Fibroblast of skin of right quadriceps (primary cell): ENCODE data around the gene PMF1.
"Not testable (repeated sequence)": the region's sequence is repeated elsewhere in the genome, so short reads cannot be mapped to it uniquely, and the experiment has no call there.

Source experiments
- DNase-seq: peaks from one replicate; pipeline ENCODE4 v3.0.0-alpha.2; 2013

The PMF1 gene

DNA sequence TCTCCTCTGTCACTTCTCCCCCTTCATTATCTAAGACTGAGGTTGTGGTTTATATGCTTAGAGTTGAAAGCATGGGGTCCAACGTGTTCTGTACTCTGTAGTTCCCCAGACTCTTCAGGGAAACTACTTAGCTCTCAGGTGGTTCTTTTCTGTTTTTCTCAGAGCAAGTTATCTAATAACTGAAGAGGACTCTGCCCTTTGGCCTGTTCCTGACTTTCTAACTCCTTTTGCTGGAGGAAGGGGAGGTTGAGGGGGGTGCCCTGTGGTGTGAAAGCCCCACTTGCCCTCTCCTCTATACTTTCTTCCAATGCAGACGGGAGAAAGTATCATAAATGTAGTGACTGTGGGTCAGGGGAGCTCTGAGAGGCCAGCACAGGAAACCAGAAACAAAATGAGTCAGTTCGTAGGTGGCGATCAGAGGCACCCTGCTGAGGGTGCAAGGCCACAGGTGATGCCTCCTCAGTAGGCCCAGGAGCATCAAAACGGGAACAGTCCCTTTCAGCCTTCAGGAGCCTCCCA, 13.9 kb upstream of the PMF1 start:
- no peak for DNase-seq

DNA sequence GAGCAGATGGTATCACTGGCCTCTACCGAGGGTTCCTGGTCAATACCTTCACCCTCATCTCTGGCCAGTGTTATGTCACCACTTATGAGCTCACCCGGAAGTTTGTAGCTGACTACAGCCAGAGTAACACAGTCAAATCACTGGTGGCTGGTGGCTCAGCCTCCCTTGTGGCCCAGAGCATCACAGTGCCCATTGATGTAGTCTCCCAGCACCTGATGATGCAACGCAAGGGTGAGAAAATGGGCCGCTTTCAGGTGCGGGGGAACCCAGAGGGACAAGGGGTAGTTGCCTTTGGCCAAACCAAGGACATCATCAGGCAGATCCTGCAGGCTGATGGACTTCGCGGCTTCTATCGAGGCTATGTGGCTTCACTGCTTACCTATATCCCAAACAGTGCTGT, 12.8 kb upstream of the PMF1 start:
- DNase-seq: no peak

DNA sequence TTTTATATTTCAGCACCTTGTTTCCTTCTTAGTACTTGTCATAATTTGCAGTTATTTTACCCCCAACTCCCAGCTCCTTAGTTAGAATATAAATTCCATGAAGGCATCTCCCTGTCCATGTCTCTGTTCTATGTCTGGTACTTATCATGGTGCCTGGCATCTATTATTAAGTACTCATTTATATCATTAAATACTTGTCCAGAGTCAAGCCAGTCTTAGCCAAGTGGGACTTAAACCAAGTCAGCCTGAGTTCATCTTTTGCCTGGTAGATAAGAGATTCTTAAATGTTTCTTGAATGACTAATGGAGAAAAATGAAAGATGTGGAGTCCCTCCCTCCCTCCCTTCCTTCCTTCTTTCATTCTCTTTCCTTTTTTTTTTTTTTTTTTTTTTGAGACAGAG, 9.5 kb upstream of the PMF1 start:
- peak; percentile 35 for DNase-seq

DNA sequence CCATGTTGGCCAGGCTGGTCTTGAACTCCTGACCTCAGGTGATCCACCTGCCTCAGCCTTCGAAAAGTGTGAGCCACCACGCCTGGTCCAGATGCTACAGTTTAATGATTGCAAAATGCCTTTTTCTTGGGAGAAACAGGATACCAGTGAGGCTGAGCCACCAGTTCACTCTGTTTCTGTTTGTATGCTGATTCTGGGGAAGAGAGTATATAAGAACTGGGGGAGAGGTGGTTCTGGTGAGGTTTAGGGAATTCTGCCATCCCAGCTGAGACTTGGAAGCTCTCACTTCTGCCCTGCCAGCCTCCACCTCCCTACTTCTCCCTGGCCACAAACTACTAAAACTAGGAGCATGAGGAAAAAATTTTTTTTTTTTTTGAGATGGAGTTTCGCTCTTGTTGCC, 8.1 kb upstream of the PMF1 start:
- DNase-seq: no peak

- no peak for DNase-seq
These were observed 1.6 kb upstream of the PMF1 start for GRCh38 chr1:156211243-156211642.

DNA sequence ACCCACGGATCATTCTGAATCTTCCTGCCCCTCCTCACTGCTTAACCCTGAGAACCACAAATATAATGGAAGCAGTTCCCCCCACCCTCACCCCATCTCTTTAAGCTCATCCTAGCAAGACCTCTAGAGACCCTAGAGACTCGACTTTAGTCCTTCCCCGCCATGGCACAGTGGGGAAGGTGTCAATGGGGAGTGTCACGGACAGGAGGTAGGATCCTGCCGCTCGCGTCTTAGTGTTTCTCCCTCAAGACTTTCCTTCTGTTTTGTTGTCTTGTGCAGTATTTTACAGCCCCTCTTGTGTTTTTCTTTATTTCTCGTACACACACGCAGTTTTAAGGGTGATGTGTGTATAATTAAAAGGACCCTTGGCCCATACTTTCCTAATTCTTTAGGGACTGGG, 677 bp upstream of the PMF1 start:
- DNase-seq: no peak

DNA sequence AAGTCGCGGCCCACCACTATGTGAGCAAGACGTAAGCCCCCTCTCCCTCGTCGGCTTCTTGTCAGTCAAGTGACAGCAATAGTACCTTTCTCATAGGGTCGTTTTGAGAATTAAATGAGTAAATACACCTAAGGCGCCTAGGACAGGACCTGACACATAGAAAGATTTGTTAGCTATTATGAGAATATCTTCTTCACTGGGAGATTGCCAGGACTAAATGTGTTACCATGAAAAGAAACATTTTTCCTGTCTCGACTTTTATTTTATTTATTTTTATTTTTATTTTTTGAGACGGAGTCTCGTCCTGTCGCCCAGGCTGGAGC, 798 bp downstream of the PMF1 start:
- DNase-seq: no peak

GRCh38 chr1:156214024-156214748, 1.4 kb downstream of the PMF1 start:
- peak; percentile 54 for DNase-seq

- DNase-seq: not testable (repeated sequence)
These were observed 3.7 kb downstream of the PMF1 start for GRCh38 chr1:156216361-156217086.

- DNase-seq: no peak
These were observed 5.1 kb downstream of the PMF1 start for GRCh38 chr1:156217871-156218270.

DNA sequence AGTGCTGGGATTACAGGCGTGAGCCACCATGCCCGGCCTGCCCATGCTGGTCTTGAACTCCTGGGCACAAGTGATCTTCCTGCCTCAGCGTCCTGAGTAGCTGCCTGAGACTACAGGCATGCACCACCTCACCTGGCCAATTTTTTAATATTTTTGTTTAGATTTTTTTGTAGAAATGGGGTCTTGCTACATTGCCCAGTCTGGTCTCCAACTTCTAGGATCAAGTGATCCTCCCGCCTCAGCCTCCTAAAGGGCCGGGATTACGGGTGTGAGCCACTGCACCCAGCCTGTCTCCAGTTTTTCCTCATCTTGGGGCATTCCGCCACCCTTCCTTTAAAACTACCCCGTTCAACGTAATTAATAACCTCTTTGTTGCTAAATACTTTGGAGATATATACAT, 7.4 kb downstream of the PMF1 start:
- no peak for DNase-seq

GRCh38 chr1:156221986-156222692, 9.3 kb downstream of the PMF1 start:
- no peak for DNase-seq

DNA sequence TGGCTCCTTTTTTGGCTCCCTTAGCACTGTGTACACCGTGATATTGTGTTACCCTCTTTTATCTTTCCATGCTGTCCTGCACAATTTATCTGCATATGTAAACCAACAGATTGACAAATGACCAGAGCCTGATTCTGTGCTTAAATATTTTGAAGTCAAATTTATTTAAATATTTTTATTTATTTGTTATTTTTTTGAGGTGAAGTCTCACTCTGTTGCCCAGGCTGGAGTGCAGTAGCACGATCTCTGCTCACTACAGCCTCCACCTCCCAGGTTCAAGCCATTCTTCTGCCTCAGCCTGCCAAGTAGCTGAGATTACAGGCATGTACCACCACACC, 12.8 kb downstream of the PMF1 start:
- no peak for DNase-seq

DNA sequence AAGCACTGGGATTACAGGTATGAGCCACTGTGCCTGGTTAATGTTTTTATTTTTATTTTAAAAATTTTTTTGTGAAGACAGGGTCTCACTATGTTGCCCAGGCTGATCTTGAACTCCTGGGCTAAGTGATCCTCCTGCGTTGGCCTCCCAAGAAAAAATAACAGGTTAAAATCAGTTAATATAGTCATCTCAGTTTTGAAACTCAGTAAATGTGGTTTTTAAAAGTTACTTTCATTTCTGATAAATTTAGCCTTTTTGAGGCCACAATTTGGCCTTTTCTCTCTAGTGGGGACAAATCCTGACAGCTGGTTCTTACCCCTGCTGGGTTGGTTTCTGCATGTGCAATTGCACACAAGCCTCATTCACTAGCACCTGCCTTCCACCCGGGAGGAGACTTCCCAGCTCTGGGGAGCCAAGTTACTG, 13.3 kb downstream of the PMF1 start:
- DNase-seq: no peak

GRCh38 chr1:156226782-156227181, 14.0 kb downstream of the PMF1 start:
- no peak for DNase-seq

- no peak for DNase-seq
These were observed 15.7 kb downstream of the PMF1 start for GRCh38 chr1:156228501-156228900.

DNA sequence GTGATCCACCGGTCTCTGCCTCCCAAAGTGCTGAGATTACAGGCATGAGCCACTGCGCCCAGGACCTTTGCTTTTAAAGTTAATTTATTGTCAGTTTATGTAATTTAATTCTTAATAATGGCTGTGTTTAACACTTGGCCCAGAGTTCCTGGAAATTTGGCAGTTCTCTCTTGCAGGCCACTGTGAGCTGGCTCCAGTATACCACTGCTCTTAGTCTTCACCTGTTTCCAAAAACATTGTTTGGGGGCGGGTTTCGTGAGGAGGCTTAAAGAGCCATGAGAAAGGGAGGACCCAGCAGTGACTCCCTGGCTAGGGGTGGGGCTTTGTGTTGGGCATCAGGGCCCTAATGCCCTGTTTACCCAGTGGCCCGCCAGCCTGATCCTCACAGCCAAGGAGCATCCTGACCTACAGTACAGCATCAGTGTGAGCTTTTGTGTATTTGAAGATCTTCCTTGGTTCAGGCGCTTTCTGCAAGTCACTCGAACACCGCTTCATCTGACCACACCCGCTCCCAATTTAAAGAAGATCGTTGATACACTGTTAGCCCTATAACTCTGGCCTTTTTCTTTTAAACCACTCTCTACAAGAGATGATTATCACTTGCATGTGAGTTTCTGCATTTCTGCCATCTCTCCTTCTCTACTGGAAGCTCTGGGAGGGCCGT, 17.1 kb downstream of the PMF1 start:
- no peak for DNase-seq

DNA sequence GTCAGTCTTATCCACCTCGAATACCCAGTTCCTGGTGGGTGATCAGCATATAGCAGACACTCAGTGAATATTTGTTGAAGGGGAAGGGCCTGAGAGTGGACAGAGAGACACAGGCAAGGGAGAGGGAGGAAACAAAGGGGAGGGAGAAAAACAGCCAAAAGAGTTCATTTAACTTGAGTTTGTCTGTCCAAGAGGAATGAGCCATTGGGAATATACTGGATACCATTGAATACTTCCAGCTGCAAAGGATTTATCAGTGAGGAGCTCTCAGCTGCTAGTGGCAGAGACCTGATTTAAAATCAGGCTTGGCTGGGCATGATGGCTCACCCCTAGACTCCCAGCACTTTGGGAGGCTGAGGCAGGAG, 17.6 kb downstream of the PMF1 start:
- no peak for DNase-seq

GRCh38 chr1:156232201-156232894, 19.5 kb downstream of the PMF1 start:
- no peak for DNase-seq

GRCh38 chr1:156233426-156234127, 20.8 kb downstream of the PMF1 start:
- peak; percentile 90 for DNase-seq

DNA sequence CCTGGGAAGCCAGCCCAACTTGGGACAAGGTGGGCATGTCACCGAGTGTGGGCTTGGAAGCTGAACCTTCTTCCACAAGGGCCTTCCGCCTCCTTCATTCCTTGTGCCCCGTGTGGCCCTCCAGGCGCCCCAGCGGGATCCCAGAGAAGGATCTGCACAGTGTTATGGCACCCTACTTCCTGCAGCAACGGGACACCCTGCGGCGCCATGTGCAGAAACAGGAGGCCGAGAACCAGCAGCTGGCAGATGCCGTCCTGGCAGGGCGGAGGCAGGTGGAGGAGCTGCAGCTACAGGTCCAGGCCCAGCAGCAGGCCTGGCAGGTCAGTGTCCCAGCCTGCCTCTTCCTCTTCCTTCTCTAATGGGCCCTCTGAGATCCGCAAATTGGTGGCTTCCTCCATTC, 23.4 kb downstream of the PMF1 start:
- DNase-seq: no peak

DNA sequence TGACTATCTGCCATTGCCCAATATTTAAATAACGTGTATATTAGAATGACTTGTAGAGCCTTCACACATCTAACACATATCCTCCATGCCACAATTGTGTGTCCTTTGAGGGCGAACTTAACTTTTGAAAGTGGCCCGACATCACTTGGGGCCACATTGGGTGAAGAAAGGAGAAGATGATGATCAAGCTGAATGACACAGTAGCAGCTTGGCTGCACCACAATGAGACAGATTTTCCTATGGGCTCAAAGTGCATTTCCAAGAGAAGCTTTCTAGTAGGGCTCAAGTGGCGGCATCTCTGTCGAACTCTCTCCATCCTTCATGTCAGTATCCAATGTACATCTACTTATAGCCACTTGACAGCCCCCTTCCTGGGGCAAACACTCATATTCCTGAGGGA, 25.4 kb downstream of the PMF1 start:
- DNase-seq: no peak
